Fibroblast of the aortic adventitia (primary cell): ENCODE data around the gene KAT2B. TPM values are rescaled to one million over a fixed set of nuclear protein-coding genes. Genes with fewer than 3 reads are reported as not detected.

Source experiments
- DNase-seq: peaks from one replicate; pipeline ENCODE4 v3.0.0-alpha.2; 2010; ENCODE audit warnings: low read depth
- H3K4me3 ChIP-seq: 2 replicates; pipeline ENCODE4 v1.5.1; 2011; ENCODE audit warnings: low read depth, mild to moderate bottlenecking, control low read depth, low read length, moderate library complexity
- total RNA-seq: library from RNA; depleted of rRNA; stranded (reverse); fragments of >200 nt; gene quantifications from 2 replicates; pipeline ENCODE4 v1.2.3, GENCODE V29; 2012; ENCODE audit warnings: low replicate concordance
- TF ChIP-seq, protein P1 (sequence below): IDR thresholded peaks from 2 replicates; pipeline ENCODE4 v1.5.1; 2011; ENCODE audit warnings: mild to moderate bottlenecking, low read length, control low read depth, inconsistent platforms; ENCODE audit not compliant: insufficient read depth

KAT2B gene
- total RNA-seq, 1 donor: 14.3 TPM

DNA sequence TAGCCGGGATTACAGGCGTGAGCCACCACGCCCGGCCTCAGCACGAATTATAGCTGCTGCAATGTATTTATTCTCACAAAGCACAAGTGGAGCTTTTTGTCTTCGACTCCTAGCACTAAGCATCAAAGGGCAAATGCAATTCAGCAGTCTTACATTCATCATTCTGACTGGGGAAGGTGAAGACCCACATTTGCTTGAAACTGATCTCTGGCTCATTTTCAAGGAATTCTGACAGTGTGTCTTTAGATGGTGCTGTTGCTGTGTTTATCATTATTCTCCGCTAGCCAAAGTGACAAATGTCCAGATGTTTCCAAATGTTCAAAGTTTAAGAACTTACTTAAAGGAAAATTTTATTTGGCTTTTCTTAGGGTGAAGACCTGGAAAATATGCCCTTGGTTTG lies 89.9 kb downstream of the KAT2B start:
- H3K4me3 ChIP-seq: no peak overlapping the region
- TF ChIP-seq, protein P1, sequence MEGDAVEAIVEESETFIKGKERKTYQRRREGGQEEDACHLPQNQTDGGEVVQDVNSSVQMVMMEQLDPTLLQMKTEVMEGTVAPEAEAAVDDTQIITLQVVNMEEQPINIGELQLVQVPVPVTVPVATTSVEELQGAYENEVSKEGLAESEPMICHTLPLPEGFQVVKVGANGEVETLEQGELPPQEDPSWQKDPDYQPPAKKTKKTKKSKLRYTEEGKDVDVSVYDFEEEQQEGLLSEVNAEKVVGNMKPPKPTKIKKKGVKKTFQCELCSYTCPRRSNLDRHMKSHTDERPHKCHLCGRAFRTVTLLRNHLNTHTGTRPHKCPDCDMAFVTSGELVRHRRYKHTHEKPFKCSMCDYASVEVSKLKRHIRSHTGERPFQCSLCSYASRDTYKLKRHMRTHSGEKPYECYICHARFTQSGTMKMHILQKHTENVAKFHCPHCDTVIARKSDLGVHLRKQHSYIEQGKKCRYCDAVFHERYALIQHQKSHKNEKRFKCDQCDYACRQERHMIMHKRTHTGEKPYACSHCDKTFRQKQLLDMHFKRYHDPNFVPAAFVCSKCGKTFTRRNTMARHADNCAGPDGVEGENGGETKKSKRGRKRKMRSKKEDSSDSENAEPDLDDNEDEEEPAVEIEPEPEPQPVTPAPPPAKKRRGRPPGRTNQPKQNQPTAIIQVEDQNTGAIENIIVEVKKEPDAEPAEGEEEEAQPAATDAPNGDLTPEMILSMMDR: no peak
- DNase-seq: no peak

DNA sequence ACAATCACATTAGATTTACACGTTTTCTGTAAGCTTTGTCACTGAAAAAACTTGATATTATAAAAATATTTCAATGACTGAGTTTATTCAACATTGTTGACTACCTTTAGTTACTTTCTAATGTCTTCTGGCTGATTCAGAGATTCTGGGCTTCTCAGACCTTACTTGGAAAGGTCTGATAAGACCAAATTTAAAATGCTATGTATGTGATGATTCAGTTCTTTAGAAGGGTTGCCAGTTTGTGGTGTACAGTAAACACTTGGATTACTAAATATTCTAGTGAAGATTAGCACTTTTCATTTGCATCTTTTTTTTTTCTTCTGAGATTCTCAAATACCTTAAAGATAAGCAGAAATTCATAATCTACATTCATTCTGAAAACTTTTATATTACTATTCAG lies 96.0 kb downstream of the KAT2B start:
- DNase-seq: peak; percentile 20
- TF ChIP-seq, protein P1: no peak
- no peak overlapping the region for H3K4me3 ChIP-seq

DNA sequence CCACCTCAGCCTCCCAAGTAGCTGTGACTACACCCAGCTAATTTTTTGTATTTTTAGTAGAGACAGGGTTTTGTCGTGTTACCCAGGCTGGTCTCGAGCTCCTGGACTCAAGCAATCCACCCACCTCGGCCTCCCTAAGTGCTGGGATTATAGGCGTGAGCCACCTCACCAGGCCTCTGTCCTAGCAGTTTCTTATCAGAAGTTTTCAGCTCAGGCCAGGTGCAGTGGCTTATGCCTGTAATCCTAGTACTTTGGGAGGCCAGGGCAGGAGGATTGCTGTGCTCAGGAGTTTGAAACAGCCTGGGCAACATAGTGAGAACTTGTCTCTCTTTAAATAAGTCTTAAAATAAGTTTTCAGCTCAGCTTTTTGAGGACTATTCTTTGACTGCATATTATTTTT lies 97.4 kb downstream of the KAT2B start:
- TF ChIP-seq, protein P1: no peak
- no peak overlapping the region for H3K4me3 ChIP-seq
- no peak for DNase-seq

DNA sequence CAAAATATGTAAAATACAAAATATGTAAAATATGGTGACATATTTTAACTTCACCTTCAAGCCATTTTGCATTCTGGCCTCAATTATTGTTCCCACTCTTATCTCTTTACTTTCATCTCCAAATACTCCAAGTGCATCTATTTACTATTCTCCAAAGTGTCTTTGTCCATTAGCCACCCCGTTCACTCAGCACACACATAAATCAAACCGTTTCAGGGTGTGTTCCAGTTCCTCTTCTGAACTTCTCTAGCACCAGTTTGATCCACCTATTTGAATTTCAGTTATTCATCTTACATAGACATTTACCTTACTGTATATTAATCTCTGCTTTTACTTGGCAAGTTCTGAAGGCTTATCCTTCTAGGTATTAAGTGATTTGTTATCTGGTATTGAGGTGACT lies 100.6 kb downstream of the KAT2B start:
- TF ChIP-seq, protein P1: no peak
- no peak overlapping the region for H3K4me3 ChIP-seq
- no peak for DNase-seq

DNA sequence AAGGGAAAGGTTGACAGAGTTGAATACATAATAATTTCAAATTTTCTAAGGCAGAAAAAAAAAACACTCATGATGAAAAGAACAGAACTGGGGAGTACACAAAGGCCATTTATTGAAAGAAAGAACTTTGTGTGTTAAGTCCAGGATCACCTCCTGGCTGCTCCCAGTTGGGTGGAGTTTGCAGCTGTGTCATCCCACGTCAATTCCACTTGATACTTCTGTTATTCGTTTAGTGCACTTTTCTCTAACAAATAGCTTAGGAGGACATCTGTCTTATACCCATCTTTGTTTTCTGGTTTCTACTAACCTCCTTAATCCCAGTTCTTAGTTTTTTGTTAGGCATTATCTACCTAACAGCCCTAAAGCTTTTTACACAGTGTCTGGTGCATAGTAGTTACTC lies 101.1 kb downstream of the KAT2B start:
- TF ChIP-seq, protein P1: no peak

DNA sequence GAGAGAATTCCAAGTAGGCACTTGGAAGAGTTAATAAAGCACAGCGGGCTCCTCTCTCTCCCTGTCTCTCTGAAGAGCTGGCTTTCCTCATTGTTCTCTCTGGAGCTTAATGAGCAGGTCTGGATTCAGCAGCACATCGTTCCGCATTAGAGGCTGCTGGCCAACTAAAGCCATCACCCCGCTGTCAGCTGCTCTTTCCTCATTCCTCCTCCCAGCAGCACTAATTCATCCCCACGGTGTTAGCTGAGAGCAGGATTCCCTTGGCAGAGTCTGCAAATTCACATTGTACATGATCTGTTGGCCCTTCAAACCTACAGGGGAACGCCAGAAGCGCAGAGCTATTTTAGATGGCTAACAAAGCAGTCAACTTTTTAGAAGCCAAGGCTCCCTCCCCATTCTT lies 101.6 kb downstream of the KAT2B start:
- no peak overlapping the region for H3K4me3 ChIP-seq
- DNase-seq: peak; percentile 69
- TF ChIP-seq, protein P1: peak; percentile 8

More for the DNA sequence above, 101.1 kb downstream of the KAT2B start:
- H3K4me3 ChIP-seq: no peak overlapping the region
- peak; percentile 4 for DNase-seq

DNA sequence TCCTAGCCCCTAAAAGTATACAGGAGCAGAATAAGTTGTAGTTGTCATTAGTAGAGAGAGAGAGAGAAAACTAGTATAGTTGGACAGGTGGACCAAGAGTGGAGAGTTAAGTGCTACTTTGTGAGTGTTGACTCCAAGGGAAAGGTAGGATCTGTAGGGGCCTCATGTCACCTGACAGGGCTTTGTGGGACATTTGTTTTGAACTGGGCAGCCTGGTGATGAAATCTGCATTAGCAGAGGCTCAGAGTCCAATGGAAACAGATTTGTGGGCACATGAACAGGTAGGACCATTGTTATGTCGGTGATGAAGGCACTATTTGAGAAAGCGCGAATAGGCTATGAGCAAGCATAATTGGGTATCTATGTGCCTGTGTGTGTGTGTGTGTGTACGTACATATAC lies 102.3 kb downstream of the KAT2B start:
- no peak overlapping the region for H3K4me3 ChIP-seq
- no peak for DNase-seq
- TF ChIP-seq, protein P1: no peak
